GM21367 (cell line): ENCODE measurements around the gene PEX7.
A peak's percentile ranks its signal among the peaks of the same experiment; 100 is the strongest.
"Not testable (repeated sequence)": the region's sequence is repeated elsewhere in the genome, so short reads cannot be mapped to it uniquely, and the experiment has no call there.

Experiments used
- ATAC-seq: cut with Tn5 transposase; IDR thresholded peaks from one replicate; pipeline ENCODE4 v1.9.1; 2021; ENCODE audit not compliant: unreplicated experiment

PEX7 gene

DNA sequence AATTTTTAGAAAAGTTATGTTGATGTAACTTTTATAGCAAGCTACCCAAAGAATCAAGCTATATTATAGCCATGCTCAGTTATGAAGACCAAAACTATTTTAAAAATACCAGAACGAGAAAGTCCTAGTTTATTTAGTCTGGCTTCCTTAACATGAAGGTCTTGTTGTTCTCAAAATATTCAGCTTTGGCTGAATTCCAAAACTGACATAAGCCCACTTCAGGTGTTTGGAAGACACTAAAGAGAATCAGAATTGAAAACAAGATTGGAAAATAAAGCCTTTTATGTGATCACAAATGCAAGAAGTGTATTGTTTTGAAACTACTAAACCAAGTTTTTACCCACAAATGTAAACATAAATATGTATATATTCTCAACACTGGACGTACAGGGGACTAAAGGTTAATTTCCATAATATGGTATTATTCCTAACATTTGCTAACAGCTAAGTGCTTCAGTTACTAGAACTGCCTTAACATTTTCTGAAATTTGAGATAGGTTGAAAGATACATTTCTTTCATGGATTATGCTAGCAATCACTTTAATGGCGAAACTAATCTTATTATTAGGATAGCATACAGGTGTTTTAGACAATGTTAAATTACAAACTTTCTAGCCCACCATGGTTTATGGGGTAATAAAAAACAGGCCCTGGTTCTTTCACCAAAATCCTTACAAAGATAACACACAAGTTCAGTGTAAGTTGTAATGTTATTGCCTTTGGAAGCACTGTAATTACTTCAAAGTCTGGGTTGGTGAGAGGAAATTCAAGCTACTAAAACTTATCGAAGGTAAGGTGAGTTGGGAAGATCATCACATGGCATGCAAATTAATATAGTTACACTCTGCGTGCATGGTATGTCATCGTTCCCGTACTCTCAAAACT is 31.7 kb upstream of the PEX7 start:
- ATAC-seq, result peak; percentile 34

DNA sequence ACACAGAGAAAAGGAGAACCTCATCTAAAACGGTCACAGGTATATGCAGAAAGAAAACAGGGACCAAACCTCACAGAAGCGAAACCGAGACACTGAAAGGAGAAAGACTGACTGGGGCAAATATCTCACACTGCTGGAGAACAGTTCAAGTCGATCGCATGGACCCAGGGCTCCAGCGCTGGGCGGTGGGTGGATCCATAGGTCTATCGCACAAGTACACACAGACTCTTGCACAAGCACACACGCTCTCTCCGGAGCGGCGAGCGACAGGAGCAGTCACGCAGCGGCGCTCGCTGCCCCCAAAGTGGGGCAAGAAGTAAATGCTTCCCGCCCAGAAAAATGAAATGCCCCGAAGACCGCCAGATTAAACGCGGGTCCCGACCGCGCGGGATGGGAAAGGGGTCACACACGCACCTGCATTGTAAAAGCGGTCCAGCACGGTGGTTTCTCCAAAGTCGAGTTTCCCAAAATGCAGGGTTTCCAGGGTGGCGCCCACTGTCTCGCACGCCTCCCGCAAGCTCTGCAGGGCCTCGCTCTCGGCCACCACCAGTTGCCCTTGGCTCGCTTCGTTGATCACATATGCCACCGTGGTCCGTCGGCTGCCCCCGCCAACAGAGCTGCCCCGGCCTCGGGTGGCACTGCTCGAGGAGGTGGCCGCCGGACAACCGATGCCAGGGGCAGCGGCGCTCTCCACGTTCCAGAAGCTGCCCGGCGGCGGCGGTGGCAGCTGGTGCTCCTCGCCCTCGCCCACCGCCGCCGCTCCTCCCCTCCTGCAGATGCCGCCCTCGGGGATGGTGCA is 30.9 kb upstream of the PEX7 start:
- ATAC-seq, result no peak

GRCh38 chr6:136792095-136792409 is 30.3 kb upstream of the PEX7 start:
- no peak for ATAC-seq

- ATAC-seq, result peak; percentile 51
Measured at GRCh38 chr6:136792410-136793262, 29.8 kb upstream of the PEX7 start, which contains the start of gene MAP3K5. Gene MAP3K5 (minus strand): TSS chr6:136792477. CDS start chr6:136792157, 320 bp downstream.

DNA sequence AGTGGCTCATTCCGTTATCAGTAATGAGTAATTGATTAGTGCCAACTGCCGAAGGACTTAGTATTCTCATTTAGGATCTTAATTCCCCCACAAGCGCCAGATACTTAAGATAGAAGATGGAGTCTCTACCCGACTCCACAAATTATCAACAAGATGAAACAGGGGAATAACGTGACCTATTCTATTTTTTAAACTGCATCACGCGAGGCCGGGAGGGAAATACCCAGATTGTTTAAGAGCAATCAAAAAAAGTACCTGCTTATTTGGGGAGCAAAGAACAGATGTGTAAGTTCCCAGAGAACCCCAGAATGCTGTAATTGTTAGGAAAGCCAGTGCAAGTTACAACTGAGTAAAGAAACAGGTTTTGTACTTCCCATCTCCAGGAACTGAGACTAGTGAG is 29.0 kb upstream of the PEX7 start:
- no peak for ATAC-seq

DNA sequence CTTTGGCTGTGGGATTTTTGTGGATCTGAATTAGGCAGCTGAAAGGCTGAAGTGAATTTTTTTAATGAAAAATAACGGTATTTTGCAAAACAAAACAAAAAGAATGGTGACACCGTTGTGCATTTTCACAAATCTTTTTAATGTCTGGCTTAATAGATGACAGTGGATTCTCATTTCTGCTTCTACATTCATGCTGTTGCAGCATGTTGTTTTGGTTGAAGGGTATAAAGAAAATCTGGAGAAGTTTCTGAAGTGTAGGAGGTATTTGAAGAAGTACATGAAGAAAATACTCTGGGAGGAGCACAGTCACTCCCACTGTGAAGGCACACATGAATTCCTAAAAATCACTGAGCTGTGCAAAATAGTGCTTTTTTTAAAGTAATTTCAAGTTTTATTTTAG is 27.0 kb upstream of the PEX7 start:
- no peak for ATAC-seq

- ATAC-seq, result no peak
Measured at GRCh38 chr6:136795996-136796395, 26.4 kb upstream of the PEX7 start.

- ATAC-seq, result no peak
Measured at GRCh38 chr6:136798044-136798443, 24.3 kb upstream of the PEX7 start.

DNA sequence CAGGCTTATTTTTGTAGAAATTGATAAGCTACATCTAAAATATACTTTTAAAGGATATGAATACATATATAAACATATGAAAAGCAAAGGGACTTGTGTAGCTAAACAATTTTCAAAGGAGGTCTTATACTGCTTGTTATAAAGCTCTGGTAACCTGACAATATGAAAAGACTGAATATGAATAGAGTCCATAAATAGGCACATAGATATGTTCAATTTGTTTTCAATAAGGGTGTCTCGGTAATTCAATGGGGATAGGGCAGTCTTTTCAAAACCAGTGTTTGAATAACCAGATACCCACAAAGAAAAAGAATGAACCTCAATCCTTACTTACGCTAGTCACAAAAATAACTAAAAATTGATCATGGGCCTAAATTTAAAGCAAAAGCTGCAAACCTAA is 20.8 kb upstream of the PEX7 start:
- no peak for ATAC-seq

- no peak for ATAC-seq
Measured at GRCh38 chr6:136803608-136804007, 18.8 kb upstream of the PEX7 start.

- no peak for ATAC-seq
Measured at GRCh38 chr6:136809091-136809860, 13.1 kb upstream of the PEX7 start.

- ATAC-seq, result no peak
Measured at GRCh38 chr6:136811272-136811671, 11.1 kb upstream of the PEX7 start.

DNA sequence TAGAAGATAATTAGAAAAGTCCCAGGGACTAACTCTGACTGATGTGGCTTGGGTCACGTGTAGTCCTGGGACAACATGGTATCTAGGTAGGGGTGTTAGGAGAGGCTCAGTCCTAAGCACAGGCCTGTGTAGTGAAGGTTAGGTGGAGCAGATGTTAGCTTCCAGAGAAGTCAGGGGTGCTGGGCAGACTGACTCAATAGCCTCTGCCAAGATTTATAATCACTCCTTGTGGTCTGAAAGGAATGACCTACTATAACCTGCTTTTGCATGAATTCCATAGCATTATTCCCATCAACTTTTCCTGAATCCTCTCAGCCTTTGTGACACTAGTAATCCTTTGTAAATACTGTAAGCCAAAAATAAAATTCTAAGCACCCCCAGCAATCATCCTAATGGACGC is 10.2 kb upstream of the PEX7 start:
- ATAC-seq, result no peak

GRCh38 chr6:136815608-136816007 is 6.8 kb upstream of the PEX7 start:
- not testable (repeated sequence) for ATAC-seq

DNA sequence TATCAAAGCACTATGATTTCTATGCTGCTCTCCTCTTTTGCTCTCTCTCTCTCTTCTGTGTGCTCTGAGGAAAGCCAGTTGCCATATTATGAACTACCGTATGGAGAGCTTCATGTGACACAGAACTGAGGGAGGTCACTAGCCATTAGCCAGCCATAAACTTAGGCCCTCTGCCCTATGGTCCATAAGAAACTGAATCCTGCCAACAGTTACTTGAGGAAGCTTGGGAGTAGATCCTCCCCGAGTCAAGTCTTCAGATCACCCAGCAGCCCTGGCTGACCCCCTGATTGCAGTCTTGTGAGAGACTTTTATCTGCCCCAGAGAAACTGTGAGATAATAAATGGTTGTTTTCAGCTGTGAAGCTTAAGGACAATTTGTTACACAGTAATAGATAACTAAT is 5.7 kb upstream of the PEX7 start:
- ATAC-seq, result no peak

- no peak for ATAC-seq
Measured at GRCh38 chr6:136820561-136820960, 1.8 kb upstream of the PEX7 start.

GRCh38 chr6:136822046-136822375 is 381 bp upstream of the PEX7 start:
- peak; percentile 6 for ATAC-seq

GRCh38 chr6:136823128-136823660 is 802 bp downstream of the PEX7 start:
- no peak for ATAC-seq

DNA sequence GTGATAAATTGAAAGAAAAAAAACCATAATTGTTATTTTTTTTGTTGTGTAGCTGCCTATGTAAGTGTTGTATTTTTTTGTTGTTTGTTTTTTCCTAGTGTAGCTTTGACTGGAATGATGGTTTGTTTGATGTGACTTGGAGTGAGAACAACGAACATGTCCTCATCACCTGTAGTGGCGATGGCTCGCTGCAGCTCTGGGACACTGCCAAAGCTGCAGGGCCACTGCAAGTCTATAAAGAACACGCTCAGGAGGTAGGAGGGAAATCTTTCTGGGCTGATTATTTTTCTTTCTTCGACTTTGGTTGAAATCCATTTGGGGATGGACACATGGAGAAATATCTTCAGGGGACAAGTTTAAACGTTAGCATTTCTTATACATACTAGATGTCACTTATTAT is 3.8 kb downstream of the PEX7 start:
- ATAC-seq, result no peak

- no peak for ATAC-seq
Measured at GRCh38 chr6:136831873-136832562, 9.6 kb downstream of the PEX7 start.
